Measurements from ENCODE around the gene SPIN1. TPM values are rescaled to one million over a fixed set of nuclear protein-coding genes. Genes with fewer than 3 reads are reported as not detected.
"Not testable (repeated sequence)": the region's sequence is repeated elsewhere in the genome, so short reads cannot be mapped to it uniquely, and the experiment has no call there.

SPIN1 gene
- total RNA-seq, result 10 to 100 TPM; 20.5 to 32.9 TPM

- peak; percentile 80 to 82 for ATAC-seq
- Mint-ChIP-seq H3K27ac (peak within 1 kb of the TSS; percentile 90 to 99), H3K36me3 (peaks cover 5 to 14% of the 10 kb centered on the region in 2 donors), H3K9me3 (no peaks in the 10 kb centered on the region)
- DNase-seq (ENCODE audit: low spot score in 2 of 2), result peak; percentile 88
Measured at GRCh38 chr9:88388203-88388885, at the start of gene SPIN1. Gene SPIN1 (plus strand): TSS chr9:88388444. CDS start chr9:88426540, 38,096 bp downstream.

GRCh38 chr9:88339317-88339716, 48.9 kb upstream of the SPIN1 start:
- ATAC-seq, result no peak

GRCh38 chr9:88342246-88342645, 46.0 kb upstream of the SPIN1 start:
- Mint-ChIP-seq H3K9me3 (no peaks in the 10 kb centered on the region), H3K27ac (no peak overlapping the region), H3K36me3 (no peaks in the 10 kb centered on the region)
- ATAC-seq (no peak), DNase-seq (ENCODE audit: low spot score in 2 of 2) (no peak)

More at GRCh38 chr9:88339317-88339716, 48.9 kb upstream of the SPIN1 start:
- Mint-ChIP-seq H3K9me3 (no peaks in the 10 kb centered on the region), H3K27ac (no peak overlapping the region), H3K36me3 (no peaks in the 10 kb centered on the region)
- no peak for DNase-seq (ENCODE audit: low spot score in 2 of 2)

- Mint-ChIP-seq H3K9me3 (no peaks in the 10 kb centered on the region), H3K36me3 (no peaks in the 10 kb centered on the region), H3K27ac (no peak overlapping the region)
- peak in 1 of 2 donors; percentile 50 for ATAC-seq
- no peak for DNase-seq (ENCODE audit: low spot score in 2 of 2)
Measured at GRCh38 chr9:88344013-88344412, 44.2 kb upstream of the SPIN1 start.

- not testable (repeated sequence) for H3K9me3 Mint-ChIP-seq; H3K36me3 Mint-ChIP-seq; DNase-seq (ENCODE audit: low spot score in 2 of 2); ATAC-seq; H3K27ac Mint-ChIP-seq
Measured at GRCh38 chr9:88350354-88350753, 37.9 kb upstream of the SPIN1 start.

- H3K27ac Mint-ChIP-seq, result no peak overlapping the region
- H3K9me3 Mint-ChIP-seq, result peaks cover 3 to 6% of the 10 kb centered on the region in 2 donors
- DNase-seq (ENCODE audit: low spot score in 2 of 2) (no peak), ATAC-seq (peak; percentile 67 to 71)
- H3K36me3 Mint-ChIP-seq, result peaks cover 8% of the 10 kb centered on the region in 2 donors
Measured at GRCh38 chr9:88355166-88355565, 33.1 kb upstream of the SPIN1 start.

GRCh38 chr9:88357250-88357649, 31.0 kb upstream of the SPIN1 start:
- not testable (repeated sequence) for H3K36me3 Mint-ChIP-seq; ATAC-seq; DNase-seq (ENCODE audit: low spot score in 2 of 2); H3K9me3 Mint-ChIP-seq; H3K27ac Mint-ChIP-seq

GRCh38 chr9:88358723-88359122, 29.5 kb upstream of the SPIN1 start:
- Mint-ChIP-seq H3K9me3 (peaks cover 3 to 5% of the 10 kb centered on the region in 2 donors), H3K36me3 (peaks cover 8% of the 10 kb centered on the region in 2 donors), H3K27ac (no peak overlapping the region)
- DNase-seq (ENCODE audit: low spot score in 2 of 2), result no peak
- no peak for ATAC-seq

- Mint-ChIP-seq H3K9me3 (no peaks in the 10 kb centered on the region), H3K36me3 (no peaks in the 10 kb centered on the region), H3K27ac (no peak overlapping the region)
- ATAC-seq (no peak), DNase-seq (ENCODE audit: low spot score in 2 of 2) (no peak)
Measured at GRCh38 chr9:88359974-88360373, 28.3 kb upstream of the SPIN1 start.

GRCh38 chr9:88362681-88363080, 25.6 kb upstream of the SPIN1 start:
- H3K36me3 Mint-ChIP-seq, result peaks cover 6 to 16% of the 10 kb centered on the region in 2 donors
- no peak for ATAC-seq
- no peak for DNase-seq (ENCODE audit: low spot score in 2 of 2)
- H3K27ac Mint-ChIP-seq, result no peak overlapping the region
- peaks cover 10 to 15% of the 10 kb centered on the region in 2 donors for H3K9me3 Mint-ChIP-seq

GRCh38 chr9:88363661-88364060, 24.6 kb upstream of the SPIN1 start:
- no peak for ATAC-seq
- H3K27ac Mint-ChIP-seq, result no peak overlapping the region

GRCh38 chr9:88364706-88365105, 23.5 kb upstream of the SPIN1 start:
- no peak for ATAC-seq
- no peak overlapping the region for H3K27ac Mint-ChIP-seq

More at GRCh38 chr9:88363661-88364060, 24.6 kb upstream of the SPIN1 start:
- DNase-seq (ENCODE audit: low spot score in 2 of 2), result no peak
- Mint-ChIP-seq H3K9me3 (peaks cover 10 to 20% of the 10 kb centered on the region in 2 donors), H3K36me3 (peaks cover 13 to 24% of the 10 kb centered on the region in 2 donors)

GRCh38 chr9:88370346-88370745, 17.9 kb upstream of the SPIN1 start:
- no peak for DNase-seq (ENCODE audit: low spot score in 2 of 2)
- Mint-ChIP-seq H3K9me3 (peaks cover 10 to 24% of the 10 kb centered on the region in 2 donors), H3K36me3 (peaks cover 13 to 31% of the 10 kb centered on the region in 2 donors), H3K27ac (no peak overlapping the region)
- no peak for ATAC-seq

More at GRCh38 chr9:88364706-88365105, 23.5 kb upstream of the SPIN1 start:
- H3K9me3 Mint-ChIP-seq, result peaks cover 10 to 24% of the 10 kb centered on the region in 2 donors
- no peak for DNase-seq (ENCODE audit: low spot score in 2 of 2)
- H3K36me3 Mint-ChIP-seq, result peaks cover 13 to 24% of the 10 kb centered on the region in 2 donors

GRCh38 chr9:88372103-88372654, 16.1 kb upstream of the SPIN1 start:
- DNase-seq (ENCODE audit: low spot score in 2 of 2), result no peak
- no peak for ATAC-seq
- H3K27ac Mint-ChIP-seq, result no peak overlapping the region
- H3K36me3 Mint-ChIP-seq, result peaks cover 12 to 20% of the 10 kb centered on the region in 2 donors
- H3K9me3 Mint-ChIP-seq, result peaks cover 5 to 14% of the 10 kb centered on the region in 2 donors

GRCh38 chr9:88373045-88373444, 15.2 kb upstream of the SPIN1 start:
- Mint-ChIP-seq H3K27ac (no peak overlapping the region), H3K36me3 (peaks cover 4 to 20% of the 10 kb centered on the region in 2 donors), H3K9me3 (peaks cover 0 to 7% of the 10 kb centered on the region in 2 donors)
- ATAC-seq (peak in 1 of 2 donors; percentile 30), DNase-seq (ENCODE audit: low spot score in 2 of 2) (no peak)

GRCh38 chr9:88378317-88378716, 9.9 kb upstream of the SPIN1 start:
- DNase-seq (ENCODE audit: low spot score in 2 of 2) (no peak), ATAC-seq (no peak)
- Mint-ChIP-seq H3K36me3 (peaks cover 0 to 8% of the 10 kb centered on the region in 2 donors), H3K27ac (no peak overlapping the region), H3K9me3 (no peaks in the 10 kb centered on the region)

- peaks cover 0 to 8% of the 10 kb centered on the region in 2 donors for H3K36me3 Mint-ChIP-seq
Measured at GRCh38 chr9:88379352-88379751, 8.9 kb upstream of the SPIN1 start.

GRCh38 chr9:88380118-88380517, 8.1 kb upstream of the SPIN1 start:
- Mint-ChIP-seq H3K9me3 (no peaks in the 10 kb centered on the region), H3K36me3 (peaks cover 0 to 8% of the 10 kb centered on the region in 2 donors), H3K27ac (no peak overlapping the region)
- DNase-seq (ENCODE audit: low spot score in 2 of 2) (no peak), ATAC-seq (no peak)

More at GRCh38 chr9:88379352-88379751, 8.9 kb upstream of the SPIN1 start:
- DNase-seq (ENCODE audit: low spot score in 2 of 2) (no peak), ATAC-seq (no peak)
- Mint-ChIP-seq H3K9me3 (no peaks in the 10 kb centered on the region), H3K27ac (no peak overlapping the region)
